ENCODE data around the gene FBLIM1.

- TF ChIP-seq, protein P1, sequence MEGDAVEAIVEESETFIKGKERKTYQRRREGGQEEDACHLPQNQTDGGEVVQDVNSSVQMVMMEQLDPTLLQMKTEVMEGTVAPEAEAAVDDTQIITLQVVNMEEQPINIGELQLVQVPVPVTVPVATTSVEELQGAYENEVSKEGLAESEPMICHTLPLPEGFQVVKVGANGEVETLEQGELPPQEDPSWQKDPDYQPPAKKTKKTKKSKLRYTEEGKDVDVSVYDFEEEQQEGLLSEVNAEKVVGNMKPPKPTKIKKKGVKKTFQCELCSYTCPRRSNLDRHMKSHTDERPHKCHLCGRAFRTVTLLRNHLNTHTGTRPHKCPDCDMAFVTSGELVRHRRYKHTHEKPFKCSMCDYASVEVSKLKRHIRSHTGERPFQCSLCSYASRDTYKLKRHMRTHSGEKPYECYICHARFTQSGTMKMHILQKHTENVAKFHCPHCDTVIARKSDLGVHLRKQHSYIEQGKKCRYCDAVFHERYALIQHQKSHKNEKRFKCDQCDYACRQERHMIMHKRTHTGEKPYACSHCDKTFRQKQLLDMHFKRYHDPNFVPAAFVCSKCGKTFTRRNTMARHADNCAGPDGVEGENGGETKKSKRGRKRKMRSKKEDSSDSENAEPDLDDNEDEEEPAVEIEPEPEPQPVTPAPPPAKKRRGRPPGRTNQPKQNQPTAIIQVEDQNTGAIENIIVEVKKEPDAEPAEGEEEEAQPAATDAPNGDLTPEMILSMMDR (IDR thresholded peaks at IDR 0.05), result no peak
- TF ChIP-seq POLR2A (IDR thresholded peaks at IDR 0.05), result no peak
These were observed 512 bp downstream of the FBLIM1 start for GRCh38 chr1:15758953-15759661.

All from thyroid gland (tissue), 4 donors.